HG03439 (cell line): Measurements from ENCODE around the gene RAB27A.
A peak's percentile ranks its signal among the peaks of the same experiment; 100 is the strongest.

Experiments
- ATAC-seq: cut with Tn5 transposase; IDR thresholded peaks from one replicate; pipeline ENCODE4 v1.9.1; 2021; ENCODE audit warnings: mild to moderate bottlenecking, moderate library complexity; ENCODE audit not compliant: unreplicated experiment

RAB27A gene

GRCh38 chr15:55230051-55230670 is 59.5 kb downstream of the RAB27A start:
- ATAC-seq: no peak

- ATAC-seq: no peak
These were observed 63.5 kb downstream of the RAB27A start for GRCh38 chr15:55226127-55226526.

GRCh38 chr15:55224892-55225291 is 64.7 kb downstream of the RAB27A start:
- no peak for ATAC-seq

DNA sequence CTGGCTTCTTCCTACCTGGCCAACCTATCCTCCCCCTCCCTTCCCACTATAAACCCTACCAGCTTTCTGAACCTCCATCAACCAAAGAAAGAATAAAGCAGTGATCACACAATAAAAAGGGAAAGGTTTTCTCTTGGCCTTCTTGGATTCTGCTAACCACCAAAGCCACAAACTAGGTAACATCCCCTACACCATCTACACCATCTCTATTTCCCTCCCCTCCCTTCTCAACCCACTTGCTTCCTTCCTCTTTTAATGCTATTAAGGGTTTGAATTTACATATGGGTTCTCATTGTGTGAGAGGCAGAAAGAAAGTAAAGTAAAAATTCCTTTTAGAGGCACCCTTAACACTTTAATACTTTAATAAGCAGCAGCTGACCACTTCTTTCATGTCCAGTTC is 67.0 kb downstream of the RAB27A start:
- no peak for ATAC-seq

DNA sequence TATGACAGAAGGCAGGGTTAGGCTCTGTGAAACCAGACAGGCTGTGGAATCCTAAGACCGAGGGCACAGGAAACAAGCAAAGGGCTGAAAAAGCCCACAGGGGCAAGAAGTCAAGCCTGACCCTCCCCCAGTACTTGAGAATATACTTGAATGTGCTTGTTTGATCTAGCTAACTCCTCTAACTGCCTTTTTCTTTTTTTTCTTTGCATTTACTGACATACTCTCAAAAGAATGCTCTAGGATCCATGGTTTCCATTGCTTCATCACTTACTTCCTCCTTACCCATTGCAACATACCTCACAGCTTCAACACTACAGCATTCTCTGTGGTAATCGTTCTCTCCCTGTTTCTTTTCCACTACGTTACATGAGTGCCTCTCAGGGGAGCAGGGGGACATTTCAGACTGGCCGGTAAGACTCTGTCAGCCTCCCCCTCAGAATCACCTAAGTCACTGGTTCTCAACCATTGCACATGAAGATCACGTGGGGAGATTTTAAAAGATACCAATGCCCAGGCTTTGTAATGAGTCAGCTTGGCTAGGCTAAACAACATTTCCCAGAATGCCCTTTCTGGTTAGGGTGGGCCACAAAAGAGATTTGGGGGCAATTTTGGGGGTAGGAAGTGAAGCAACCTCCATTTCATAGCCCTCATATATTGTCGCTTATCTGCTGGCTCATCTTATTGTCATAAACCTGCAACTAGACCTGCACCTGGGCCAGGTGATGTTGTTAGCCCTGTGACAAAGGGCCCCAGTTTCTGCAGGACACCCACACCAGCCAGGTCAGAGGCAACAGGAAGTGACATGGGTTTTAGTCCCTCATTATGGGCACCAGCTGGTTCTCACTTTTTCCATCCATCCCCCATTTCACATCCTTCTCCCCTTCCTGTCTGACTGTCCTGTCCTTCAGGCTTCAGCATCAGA is 68.3 kb downstream of the RAB27A start:
- no peak for ATAC-seq

GRCh38 chr15:55220606-55221005 is 69.0 kb downstream of the RAB27A start:
- ATAC-seq: no peak

DNA sequence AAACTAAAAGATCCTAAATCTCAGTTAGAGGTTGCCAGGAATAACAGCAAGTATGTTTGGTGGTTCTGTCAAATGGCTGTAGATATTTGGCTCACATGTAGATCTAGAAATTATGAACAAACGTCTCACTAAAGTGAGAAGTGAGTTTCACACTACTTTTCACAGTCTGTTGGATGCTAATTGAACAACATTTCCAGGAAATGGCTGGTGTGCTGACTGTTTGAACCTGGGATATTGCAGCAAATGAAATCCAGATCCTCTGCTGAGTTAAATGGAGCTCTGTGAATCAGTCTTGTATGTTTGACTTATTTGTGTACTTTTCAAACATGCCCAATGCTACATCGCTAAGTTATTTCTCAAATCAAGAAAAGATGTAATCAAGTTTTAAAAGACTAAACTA is 71.6 kb downstream of the RAB27A start:
- no peak for ATAC-seq

DNA sequence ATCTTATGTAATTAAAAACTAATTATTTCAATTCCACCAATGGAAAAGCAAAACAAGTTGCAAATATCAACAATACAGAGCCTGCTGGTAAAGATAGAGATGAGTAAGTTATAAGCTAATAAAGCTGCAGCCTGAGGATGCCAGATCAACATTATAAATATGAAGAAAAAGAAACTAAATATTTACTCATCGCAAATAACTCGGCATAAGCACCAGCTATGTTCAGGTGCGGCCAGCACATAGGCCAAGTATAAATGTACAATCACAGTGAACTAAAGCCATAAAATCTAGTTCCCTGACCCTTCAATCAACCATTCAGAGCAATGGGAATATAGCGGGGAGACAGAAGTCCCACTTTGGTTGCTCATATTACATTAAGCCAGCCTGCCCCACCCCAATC is 85.1 kb downstream of the RAB27A start:
- no peak for ATAC-seq

DNA sequence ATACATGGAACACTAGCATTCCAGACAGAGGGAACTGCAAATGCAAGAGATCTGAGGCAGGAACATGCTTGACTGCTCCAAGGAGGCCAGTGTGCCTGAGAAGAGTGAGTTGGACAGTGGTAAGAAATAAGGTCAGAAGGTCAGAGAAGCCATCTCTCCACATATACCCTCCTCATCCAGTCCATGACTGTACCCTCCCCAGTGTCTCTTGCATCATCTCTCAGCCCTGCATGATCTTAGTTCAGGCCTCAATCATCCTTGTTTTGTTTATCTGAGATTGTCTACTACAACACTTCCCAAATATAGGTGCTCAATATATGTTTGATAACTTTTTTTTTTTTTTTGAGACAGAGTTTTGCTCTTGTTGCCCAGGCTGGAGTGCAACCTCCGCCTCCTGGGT is 87.4 kb downstream of the RAB27A start:
- no peak for ATAC-seq

GRCh38 chr15:55198706-55199105 is 90.9 kb downstream of the RAB27A start:
- no peak for ATAC-seq

DNA sequence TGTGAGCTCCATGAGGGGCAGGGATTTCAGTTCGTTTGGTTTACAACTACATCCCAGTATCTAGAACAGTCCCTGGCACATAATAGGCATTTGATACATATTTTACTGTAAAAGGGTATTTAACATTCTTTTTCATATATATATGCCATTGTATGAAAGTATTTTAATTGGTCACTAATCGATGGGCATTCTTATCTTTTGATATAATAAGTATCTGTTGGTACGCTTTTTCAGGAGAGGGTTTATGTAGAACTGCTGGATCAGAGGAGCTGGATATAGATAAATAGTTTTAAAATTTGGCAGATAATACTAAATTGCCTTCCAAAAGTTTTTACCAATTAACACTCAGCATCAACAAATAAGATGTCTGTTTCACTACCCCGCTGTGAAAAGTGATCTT is 91.9 kb downstream of the RAB27A start:
- ATAC-seq: no peak

DNA sequence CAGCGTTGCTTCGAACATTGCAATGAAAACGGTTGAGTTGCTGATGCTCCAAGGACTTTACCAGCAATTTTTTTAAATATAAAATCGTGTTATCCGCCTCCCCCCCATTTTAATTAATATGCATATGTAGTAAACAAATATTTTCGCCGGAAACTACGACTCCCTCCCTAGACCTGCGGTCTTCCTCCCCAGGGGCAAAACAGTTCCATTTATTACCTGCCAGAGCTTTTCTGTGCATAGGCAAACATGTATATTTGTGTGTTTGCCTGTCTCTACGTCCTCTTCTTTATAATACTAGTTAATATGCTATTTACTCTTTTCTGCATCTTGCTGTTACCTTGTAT is 92.3 kb downstream of the RAB27A start:
- ATAC-seq: peak; percentile 5

- peak; percentile 98 for ATAC-seq
These were observed 92.9 kb downstream of the RAB27A start, which contains the start of gene RSL24D1 for GRCh38 chr15:55196458-55197361. TSS of gene RSL24D1 (minus strand) at chr15:55196941. CDS start at chr15:55196890, 51 bp downstream.

DNA sequence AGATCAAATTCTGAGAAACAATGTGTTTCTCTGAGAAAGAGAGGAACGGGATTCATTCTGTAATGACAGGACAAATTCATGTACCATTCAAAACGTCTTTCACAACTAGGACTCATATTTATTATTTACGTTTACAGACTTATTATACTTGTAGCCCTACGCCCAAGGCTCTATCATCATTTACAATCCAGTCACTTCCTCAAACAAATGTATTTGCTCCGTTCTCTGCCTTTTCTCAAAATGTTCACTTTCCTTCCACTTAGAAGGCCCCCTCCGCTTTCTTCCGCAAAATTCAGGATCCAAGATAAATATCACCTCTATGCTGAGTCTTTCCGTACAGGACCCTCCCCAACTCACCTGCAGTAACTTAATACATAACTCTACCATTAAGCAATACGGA is 93.6 kb downstream of the RAB27A start:
- ATAC-seq: no peak

DNA sequence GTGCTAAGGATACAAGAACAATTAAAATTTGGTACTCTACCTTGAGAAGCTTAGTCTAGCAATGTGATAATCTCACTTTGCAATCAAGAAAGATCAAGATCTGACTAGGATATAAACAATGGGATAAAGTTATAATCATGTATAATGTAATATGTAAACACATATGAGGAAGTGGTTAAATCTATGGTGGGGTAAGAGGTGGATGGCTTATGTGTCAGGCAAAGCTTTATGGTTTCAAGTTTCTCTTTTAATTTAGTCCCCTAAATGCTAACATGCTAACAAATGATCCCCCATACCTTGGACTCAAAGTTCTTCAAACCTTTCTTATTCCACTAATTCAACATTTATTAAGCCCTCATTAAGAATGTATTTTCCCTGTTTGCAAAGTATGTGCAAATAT is 95.4 kb downstream of the RAB27A start:
- ATAC-seq: no peak

DNA sequence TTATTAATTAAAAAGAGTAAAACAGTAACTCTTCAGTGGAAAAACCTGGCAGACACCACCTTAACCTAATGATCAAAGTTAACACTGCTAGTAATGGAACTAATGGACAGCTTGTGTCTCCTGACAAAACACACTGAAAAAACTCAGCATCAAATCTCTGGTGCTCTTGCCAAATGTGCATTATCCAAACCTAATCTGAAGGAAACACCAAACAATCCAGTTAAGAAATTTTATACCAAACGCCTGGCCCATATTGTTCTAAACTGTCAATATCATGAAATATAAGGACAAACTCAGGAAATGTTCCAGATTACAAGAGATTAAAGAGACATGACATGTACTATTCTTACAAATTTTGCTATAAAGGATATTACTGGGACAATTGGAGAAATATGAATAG is 103.3 kb downstream of the RAB27A start:
- ATAC-seq: no peak

DNA sequence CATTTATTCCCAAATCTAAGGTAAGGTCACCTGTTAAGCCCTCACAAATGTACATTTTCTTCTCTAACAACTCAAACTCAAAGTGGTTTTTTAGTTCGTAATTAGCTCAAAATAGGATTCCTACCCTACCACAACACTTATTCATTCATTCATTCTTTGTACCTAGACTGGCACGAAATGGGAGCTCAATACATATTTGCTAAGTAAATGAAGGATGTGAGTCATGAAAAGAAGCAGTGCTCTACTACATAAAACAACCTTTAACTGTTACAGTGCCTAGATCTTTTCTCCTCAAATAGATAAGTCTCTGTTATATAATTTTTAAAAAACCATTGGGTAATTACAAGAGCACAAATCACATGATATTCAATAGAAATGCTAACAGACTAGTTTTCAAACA is 105.9 kb downstream of the RAB27A start:
- no peak for ATAC-seq

DNA sequence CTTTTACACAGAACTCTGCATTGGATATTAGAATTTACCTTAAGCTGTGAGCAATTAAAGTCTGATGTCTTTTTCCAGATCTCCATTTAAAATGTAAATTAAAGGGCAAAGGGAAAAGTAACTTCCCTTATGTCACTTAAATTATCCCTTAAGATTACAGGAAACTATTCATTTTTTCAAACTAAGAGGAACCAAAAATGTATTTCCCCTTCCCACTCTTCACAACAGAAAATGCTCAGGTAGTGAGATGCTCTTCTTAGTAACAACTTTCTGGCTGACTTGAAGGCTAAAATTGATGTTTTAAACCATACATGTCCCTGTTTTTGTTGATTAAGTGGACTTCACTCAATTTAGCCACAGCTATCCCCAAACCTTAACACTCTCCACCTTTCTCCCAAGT is 110.5 kb downstream of the RAB27A start:
- ATAC-seq: no peak

- ATAC-seq: no peak
These were observed 119.3 kb downstream of the RAB27A start for GRCh38 chr15:55170361-55170760.

- ATAC-seq: peak; percentile 77
These were observed 121.2 kb downstream of the RAB27A start for GRCh38 chr15:55168350-55168974.

GRCh38 chr15:55164284-55164683 is 125.3 kb downstream of the RAB27A start:
- ATAC-seq: no peak
